Hematopoietic multipotent progenitor cell treated with erythropoietin and hydrocortisone succinate and interleukin-3 and kit ligand, for 17 days (in vitro differentiated cells): Measurements from ENCODE around the gene MYO16.

ENCODE experiments used
- DNase-seq: peaks from one replicate; pipeline ENCODE4 v3.0.0-alpha.2; 2015; ENCODE audit warnings: low spot score

MYO16 gene

GRCh38 chr13:108629181-108629752 is at the start of gene MYO16:
Gene MYO16, plus strand, starts transcription at chr13:108629611. Its CDS starts 234 bp downstream, at chr13:108629845.
- DNase-seq, result no peak

DNA sequence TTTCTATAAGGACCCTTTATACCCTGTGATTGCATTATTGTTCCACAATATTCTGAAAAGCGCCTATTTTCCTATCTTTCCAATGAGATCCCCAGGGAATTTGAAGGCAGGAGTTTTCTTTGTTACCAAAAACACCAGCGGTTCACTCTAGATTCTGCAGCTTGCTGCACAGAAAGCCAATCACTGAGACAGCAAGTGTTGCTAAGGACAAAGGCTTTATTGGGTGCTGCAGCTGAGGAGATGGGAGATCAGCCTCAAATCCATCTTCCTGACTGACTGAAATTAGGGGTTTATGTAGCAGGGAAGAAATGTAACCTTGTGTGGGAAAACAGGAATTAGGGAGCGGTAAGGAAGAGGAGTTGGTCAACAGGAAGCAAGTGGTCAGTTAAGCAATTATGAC is 42.6 kb upstream of the MYO16 start:
- DNase-seq, result no peak

DNA sequence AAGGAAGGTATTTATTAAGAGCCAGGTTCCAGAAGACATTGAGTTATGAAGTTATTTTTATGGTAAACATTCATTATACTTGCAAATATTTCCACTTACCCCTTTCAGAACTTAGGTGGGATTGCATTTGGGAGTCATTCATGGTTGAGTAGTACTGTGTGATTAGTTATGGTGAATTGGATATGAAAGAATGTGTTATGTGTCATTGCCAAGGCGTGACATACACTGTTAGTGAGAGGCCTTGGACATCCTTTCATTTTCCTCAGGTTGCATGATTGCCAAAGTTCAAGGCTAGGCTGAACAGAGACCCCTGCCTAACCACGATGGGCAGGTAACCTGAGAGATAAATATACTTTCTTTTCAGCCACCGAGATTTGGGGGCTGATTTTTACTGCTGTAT is 40.9 kb upstream of the MYO16 start:
- DNase-seq, result no peak

DNA sequence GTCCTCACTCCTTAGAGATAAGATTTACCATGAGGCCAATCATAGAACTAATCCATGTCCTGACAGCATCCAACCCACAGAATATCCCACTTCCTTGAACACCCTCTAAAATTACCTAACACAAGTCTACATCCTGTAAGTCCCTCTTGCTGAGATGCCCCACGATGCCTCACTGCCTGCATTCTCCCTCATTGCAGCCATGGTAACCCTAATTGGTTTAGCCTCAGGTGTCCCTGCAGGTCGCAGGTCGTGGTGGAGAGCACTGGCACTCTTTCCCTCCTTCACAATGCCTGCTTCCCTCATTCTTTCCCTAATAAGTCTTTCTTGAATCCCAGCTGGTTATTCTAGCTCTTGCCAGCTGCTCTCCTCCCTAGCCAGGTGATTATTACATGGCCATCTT is 35.3 kb upstream of the MYO16 start:
- DNase-seq, result no peak

GRCh38 chr13:108595436-108596274 is 33.8 kb upstream of the MYO16 start:
- DNase-seq, result no peak

GRCh38 chr13:108597943-108598342 is 31.5 kb upstream of the MYO16 start:
- no peak for DNase-seq

GRCh38 chr13:108606424-108606823 is 23.0 kb upstream of the MYO16 start:
- DNase-seq, result no peak

DNA sequence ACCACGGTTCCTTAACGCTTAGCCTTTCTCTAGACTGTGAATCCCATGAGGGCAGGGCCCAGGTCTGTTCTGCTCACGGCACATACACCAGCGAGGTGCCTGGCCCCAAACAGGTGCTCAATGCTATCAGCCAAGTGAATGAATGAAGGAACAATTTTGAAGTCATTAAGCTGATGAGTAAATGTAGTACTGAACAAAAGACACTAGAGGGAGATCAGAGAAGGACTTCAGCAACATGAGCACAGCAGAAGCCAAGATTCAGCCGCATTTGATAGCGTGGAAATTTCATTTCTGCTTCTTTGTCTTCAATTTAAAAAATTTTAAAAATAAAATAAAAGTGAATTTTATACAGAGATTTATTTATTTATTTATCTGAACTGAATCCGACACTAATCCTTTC is 20.1 kb upstream of the MYO16 start:
- DNase-seq, result no peak

- DNase-seq, result no peak
These were observed 18.9 kb upstream of the MYO16 start for GRCh38 chr13:108610507-108610906.

- no peak for DNase-seq
These were observed 14.2 kb upstream of the MYO16 start for GRCh38 chr13:108615241-108615640.

DNA sequence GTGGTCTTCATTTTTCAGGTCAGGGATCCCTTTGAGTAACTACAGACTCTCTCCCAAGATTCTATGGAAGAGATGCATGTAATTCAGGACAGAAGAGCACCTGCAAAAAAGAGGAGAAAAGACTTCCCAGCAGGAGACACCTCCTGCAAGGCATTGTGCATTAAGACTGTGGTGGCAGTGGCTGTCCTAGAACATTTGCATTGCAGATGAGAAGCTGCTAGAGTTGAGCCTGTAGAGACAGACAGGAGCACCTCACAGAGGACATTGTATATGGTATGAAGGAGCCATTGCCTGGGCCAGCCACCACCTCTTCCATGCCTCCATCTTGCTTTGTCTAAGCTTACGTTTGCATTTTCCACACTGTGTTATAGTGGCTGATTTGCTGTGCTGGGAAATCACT is 11.2 kb upstream of the MYO16 start:
- no peak for DNase-seq

GRCh38 chr13:108621462-108621861 is 7.9 kb upstream of the MYO16 start:
- DNase-seq, result no peak

- DNase-seq, result no peak
These were observed 5.3 kb upstream of the MYO16 start for GRCh38 chr13:108624108-108624507.

DNA sequence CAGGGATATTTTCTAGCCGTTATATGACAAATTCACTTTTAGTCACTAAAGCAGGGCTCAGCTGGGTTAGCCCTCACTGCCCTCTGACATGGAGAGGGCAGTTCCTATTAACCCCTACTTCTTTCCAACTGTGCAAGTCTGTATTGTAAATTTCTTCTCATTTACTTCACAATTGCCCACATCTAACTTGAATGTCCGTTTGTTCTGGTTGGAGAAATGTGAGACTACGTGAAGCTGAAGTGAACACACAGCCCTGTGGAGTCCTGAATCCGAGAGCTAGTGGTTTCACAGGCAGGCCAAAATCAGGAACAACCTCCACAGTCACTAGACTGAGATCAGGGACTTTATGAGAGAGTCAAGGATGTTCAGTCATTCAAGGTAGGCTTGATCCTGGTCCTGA is 4.4 kb upstream of the MYO16 start:
- no peak for DNase-seq

DNA sequence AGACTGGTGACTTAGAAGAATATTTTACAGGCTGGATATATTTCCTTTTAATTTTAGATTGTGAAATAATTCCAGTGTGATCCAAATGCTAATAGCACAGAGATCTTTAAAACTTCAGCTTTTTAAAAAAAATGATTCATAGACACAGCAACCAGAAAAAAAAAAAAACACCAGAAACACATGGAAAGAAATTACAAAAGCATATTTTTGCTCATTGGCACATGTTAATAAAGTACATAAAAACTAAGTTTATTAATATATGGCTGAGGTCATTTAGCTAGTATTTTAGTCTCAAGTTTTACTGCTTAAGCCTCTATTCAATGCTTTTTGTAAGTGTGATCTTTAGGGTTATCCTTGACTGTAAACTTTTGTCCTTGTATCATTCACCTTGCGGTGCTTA is 577 bp downstream of the MYO16 start:
- no peak for DNase-seq

- DNase-seq, result no peak
These were observed 3.3 kb downstream of the MYO16 start for GRCh38 chr13:108632649-108633167.

DNA sequence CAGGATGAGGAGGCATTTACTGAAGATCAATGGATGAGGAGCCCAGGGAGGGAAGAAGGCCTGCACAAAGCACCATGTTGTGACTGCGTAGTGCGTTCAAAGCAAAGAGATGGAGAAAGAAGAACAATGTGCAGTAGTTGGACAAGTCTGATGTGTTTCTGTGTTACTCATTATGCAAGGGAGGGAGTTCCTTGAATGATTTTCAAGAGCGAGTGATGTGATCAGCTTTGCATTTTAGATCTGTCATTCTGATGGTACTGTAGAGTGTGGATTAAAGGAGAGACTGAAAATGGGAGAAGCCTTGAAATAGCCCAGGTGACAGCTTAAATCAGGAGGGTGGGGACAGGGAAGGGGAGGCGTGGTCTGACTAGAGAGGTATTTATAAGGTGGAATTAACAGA is 9.5 kb downstream of the MYO16 start:
- DNase-seq, result no peak

GRCh38 chr13:108643646-108644353 is 14.4 kb downstream of the MYO16 start:
- DNase-seq, result no peak

DNA sequence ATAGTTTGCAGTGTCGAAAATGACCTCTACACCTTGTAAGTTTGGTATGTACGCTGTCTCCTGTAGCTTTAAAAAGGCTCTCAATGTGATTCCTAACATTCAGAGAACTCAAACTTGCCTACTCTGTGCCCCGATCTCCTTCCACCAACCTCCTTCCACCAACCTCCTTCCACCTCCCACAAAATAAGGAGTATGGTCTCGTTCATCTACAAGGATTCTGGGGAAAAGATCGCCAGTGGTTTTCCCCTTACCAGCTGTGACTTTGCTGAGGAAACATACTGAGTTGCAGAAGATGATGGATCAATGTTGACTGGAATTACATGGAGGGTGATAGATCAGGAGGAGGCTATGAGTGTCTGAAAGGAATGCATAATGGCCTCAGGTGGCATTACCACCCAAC is 16.0 kb downstream of the MYO16 start:
- DNase-seq, result no peak

- no peak for DNase-seq
These were observed 20.9 kb downstream of the MYO16 start for GRCh38 chr13:108650271-108650670.

DNA sequence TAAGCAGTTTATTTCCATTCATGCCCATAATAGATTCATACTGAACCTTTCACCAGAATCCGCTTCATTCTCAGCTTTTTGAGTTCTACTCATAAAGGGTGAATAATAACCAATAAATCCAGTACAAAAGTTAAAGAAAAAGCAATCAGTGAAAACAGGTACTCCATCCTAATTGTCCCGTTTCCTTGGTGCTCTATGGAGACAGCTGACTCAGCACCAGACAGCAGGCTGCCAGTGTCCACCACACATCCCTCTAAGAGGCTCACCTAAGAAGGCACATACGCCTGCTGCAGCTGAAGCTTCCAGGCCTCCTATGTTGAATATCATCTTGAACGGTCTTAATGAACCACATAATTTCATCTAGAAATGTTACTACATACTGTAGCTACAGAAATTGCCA is 27.3 kb downstream of the MYO16 start:
- no peak for DNase-seq

GRCh38 chr13:108657519-108657918 is 28.1 kb downstream of the MYO16 start:
- DNase-seq, result no peak

DNA sequence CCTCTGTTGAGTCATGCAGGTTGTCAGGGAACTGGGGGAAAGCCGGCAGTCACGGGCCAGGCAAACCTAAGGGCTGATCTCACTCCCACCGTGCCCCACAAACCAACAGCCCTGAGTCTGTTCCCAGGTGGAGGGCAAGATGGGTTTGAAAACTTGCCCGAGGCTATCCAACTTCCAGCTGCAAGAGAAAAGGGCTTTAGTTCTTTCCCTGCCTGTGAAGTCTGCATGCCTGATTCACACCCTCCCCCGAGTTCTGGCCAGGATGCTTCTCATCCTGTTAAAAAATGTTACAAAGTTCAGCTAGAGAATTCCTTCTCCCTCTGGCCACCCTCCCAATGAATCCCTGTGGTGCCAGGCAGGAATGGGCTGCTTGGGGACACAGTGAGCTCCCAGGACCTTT is 33.1 kb downstream of the MYO16 start:
- DNase-seq, result no peak
